Hippocampal formation (tissue), 2 donors: Measurements from ENCODE around the gene SNRNP27.
"Not testable (repeated sequence)": the region's sequence is repeated elsewhere in the genome, so short reads cannot be mapped to it uniquely, and the experiment has no call there.

Experiments used
- DNase-seq, 2 donors: peaks; one replicate each; lab custom pipeline; 2025; lab: John Stamatoyannopoulos, UW

The SNRNP27 gene

GRCh38 chr2:69946351-69947324 lies 52.9 kb downstream of the SNRNP27 start:
- no peak for DNase-seq

DNA sequence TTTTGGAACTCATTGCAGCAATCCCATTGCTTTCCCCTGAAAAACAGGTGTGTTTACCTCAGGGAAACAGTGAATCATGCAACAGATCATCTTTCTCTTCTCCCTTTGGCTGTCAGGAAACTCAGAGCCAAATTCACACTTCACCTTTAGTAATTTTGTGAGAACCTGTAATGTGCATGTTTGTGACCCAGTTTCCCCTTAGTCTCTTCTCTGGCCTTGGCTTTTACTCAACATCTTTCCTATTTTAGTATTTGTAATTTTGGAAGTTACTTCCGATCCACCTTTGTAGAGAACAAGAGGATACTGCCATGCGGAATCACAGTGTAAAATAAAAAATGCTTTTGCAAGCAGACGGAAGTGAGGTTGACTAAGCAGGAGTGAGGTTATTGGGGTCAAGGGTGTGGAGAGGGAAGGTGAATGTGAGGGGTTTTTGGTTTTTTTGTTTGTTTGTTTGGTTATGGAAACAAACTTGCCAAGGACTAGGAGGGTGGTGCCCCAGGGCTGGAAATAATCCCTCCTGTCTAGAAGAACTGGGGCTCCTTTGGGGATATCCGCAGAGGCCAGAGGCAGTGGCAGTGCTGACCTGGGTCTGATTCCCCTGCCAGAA lies 53.7 kb downstream of the SNRNP27 start:
- DNase-seq: no peak

- DNase-seq: no peak
Measured at GRCh38 chr2:69948032-69948962, 54.5 kb downstream of the SNRNP27 start.

GRCh38 chr2:69948963-69949645 lies 55.3 kb downstream of the SNRNP27 start:
- DNase-seq: no peak

DNA sequence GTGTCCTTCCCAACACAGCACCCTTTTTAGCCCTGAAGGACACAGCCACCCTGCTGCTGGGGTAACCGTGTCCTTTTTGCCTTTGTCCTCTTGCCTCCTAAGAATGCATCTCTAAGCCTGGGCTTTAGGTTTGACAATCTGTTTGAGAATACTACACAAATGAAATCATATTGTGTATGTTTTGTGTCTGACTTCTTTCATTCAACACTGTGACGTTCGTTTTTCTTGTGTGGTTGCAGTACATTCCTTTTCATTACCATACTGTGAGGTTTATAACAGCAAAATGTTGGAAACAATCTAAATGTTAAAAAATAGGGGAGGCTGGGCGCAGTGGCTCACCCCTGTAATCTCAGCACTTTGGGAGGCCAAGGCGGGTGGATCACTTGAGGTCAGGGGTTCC lies 56.5 kb downstream of the SNRNP27 start:
- DNase-seq: no peak

GRCh38 chr2:69950671-69951070 lies 56.9 kb downstream of the SNRNP27 start:
- not testable (repeated sequence) for DNase-seq

- no peak for DNase-seq
Measured at GRCh38 chr2:69952336-69953115, 58.8 kb downstream of the SNRNP27 start.

DNA sequence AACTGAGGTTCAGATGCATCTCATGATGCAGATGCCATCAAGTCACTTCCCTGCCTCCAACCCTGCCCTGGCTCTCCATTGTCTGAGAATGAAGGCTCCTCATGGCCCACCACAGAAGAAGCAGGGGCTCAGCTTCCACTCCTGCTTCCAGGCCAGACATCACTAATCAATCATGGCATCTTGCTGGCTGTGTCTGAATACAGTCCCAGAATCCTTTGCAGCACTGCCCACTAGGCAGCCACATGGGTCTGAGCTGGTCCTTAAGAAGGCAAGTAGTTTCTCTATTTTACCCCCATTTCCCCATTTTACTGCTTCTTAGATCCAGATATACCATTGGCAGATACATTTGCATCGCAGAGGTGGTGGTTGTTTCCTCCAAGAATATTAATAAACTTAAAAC lies 60.3 kb downstream of the SNRNP27 start:
- no peak for DNase-seq
